Neural cell (in vitro differentiated cells): ENCODE data around the gene GLI3. TPM values are rescaled to one million over a fixed set of nuclear protein-coding genes. Genes with fewer than 3 reads are reported as not detected.

Experiments used
- H2AFZ ChIP-seq: fragments of 200-600, 300-800 bp; sonication (generic), shearing (Covaris generic); 2 replicates; pipeline ENCODE4 v1.6.0; 2014; ENCODE audit warnings: low read depth, mild to moderate bottlenecking, antibody characterized with exemption, low read length, moderate library complexity
- H3F3A ChIP-seq: fragments of 200-600 bp; shearing (Covaris generic); 2 replicates; pipeline ENCODE4 v1.6.1; 2016; ENCODE audit warnings: mild to moderate bottlenecking, moderate library complexity, mixed read lengths, antibody characterized with exemption, low read length; ENCODE audit not compliant: insufficient read depth, poor library complexity, severe bottlenecking
- H3K27ac ChIP-seq: fragments of 200-600, 300-800 bp; sonication (generic), shearing (Covaris generic); 2 replicates; pipeline ENCODE4 v1.5.1; 2014; ENCODE audit warnings: mild to moderate bottlenecking, low read length, moderate library complexity
- H3K27me3 ChIP-seq: fragments of 300-800, 200-600 bp; sonication (generic), shearing (Covaris generic); 2 replicates; pipeline ENCODE4 v1.6.0; 2014; ENCODE audit warnings: mild to moderate bottlenecking, low read depth, low read length, moderate library complexity; ENCODE audit not compliant: insufficient read depth
- H3K36me3 ChIP-seq: fragments of 300-800, 200-600 bp; sonication (generic), shearing (Covaris generic); 2 replicates; pipeline ENCODE4 v1.5.1; 2014; ENCODE audit warnings: mild to moderate bottlenecking, antibody characterized with exemption, low read length, moderate library complexity; ENCODE audit not compliant: insufficient read depth
- H3K4me2 ChIP-seq: fragments of 300-800, 200-600 bp; sonication (generic), shearing (Covaris generic); 2 replicates; pipeline ENCODE4 v1.6.0; 2014; ENCODE audit warnings: mild to moderate bottlenecking, low read length
- H3K4me3 ChIP-seq: fragments of 300-800, 200-600 bp; sonication (generic), shearing (Covaris generic); 2 replicates; pipeline ENCODE4 v1.5.1; 2014; ENCODE audit warnings: mild to moderate bottlenecking, low read length, moderate library complexity
- H3K79me2 ChIP-seq: fragments of 200-600 bp; shearing (Covaris generic); replicated peaks from 2 replicates; pipeline ENCODE4 v1.6.0; 2014; ENCODE audit warnings: mild to moderate bottlenecking, low read length, moderate library complexity; ENCODE audit not compliant: insufficient read depth
- H3K9ac ChIP-seq: fragments of 300-800, 200-600 bp; sonication (generic), shearing (Covaris generic); 2 replicates; pipeline ENCODE4 v1.6.1; 2016; ENCODE audit warnings: mild to moderate bottlenecking, low read length, mixed read lengths
- H3K9me2 ChIP-seq: fragments of 200-600 bp; shearing (Covaris generic); 2 replicates; pipeline ENCODE4 v1.6.1; 2016; ENCODE audit warnings: mild to moderate bottlenecking, low read length, mixed read lengths; ENCODE audit not compliant: insufficient read depth
- H3K9me3 ChIP-seq: fragments of 200-600, 300-800 bp; sonication (generic), shearing (Covaris generic); 2 replicates; pipeline ENCODE4 v1.6.1; 2016; ENCODE audit warnings: mild to moderate bottlenecking, mixed run types, low read length, moderate library complexity, mixed read lengths
- H4K20me1 ChIP-seq: fragments of 200-600 bp; shearing (Covaris generic); 2 replicates; pipeline ENCODE4 v1.6.1; 2016; ENCODE audit warnings: mild to moderate bottlenecking, mixed run types; ENCODE audit not compliant: insufficient read depth
- CTCF ChIP-seq: fragments of 450-650 bp; IDR thresholded peaks from 2 replicates; pipeline ENCODE4 v1.5.1; 2014; ENCODE audit warnings: antibody characterized with exemption, mild to moderate bottlenecking, moderate library complexity; ENCODE audit not compliant: poor library complexity, severe bottlenecking
- EP300 ChIP-seq: fragments of 450-650 bp; conservative IDR thresholded peaks from 2 replicates; pipeline ENCODE4 v1.6.1; 2014; ENCODE audit warnings: antibody characterized with exemption, mild to moderate bottlenecking, moderate library complexity; ENCODE audit not compliant: poor library complexity, severe bottlenecking
- EZH2 ChIP-seq: fragments of 200-600, 300-800 bp; shearing (Covaris generic), sonication (generic); IDR thresholded peaks from 2 replicates; pipeline ENCODE4 v1.6.1; 2014; ENCODE audit warnings: antibody characterized with exemption, low read length, borderline replicate concordance, mild to moderate bottlenecking; ENCODE audit not compliant: insufficient read depth, poor library complexity, severe bottlenecking
- MXI1 ChIP-seq: fragments of 450-650 bp; conservative IDR thresholded peaks from 2 replicates; pipeline ENCODE4 v1.6.1; 2014; ENCODE audit warnings: antibody characterized with exemption, mild to moderate bottlenecking; ENCODE audit not compliant: poor library complexity, severe bottlenecking
- POLR2AphosphoS5 ChIP-seq: IDR thresholded peaks from 2 replicates; pipeline ENCODE4 v1.6.1; 2012
- RAD21 ChIP-seq: fragments of 450-650 bp; conservative IDR thresholded peaks from 2 replicates; pipeline ENCODE4 v1.6.1; 2014; ENCODE audit warnings: antibody characterized with exemption, mild to moderate bottlenecking, moderate library complexity
- REST ChIP-seq: IDR thresholded peaks from 2 replicates; pipeline ENCODE4 v1.6.1; 2012; ENCODE audit warnings: borderline replicate concordance
- SMC3 ChIP-seq: fragments of 450-650 bp; conservative IDR thresholded peaks from 2 replicates; pipeline ENCODE4 v1.6.1; 2014; ENCODE audit warnings: antibody characterized with exemption, mild to moderate bottlenecking, moderate library complexity; ENCODE audit not compliant: poor library complexity
- TAF1 ChIP-seq: IDR thresholded peaks from 2 replicates; pipeline ENCODE4 v1.6.1; 2012; ENCODE audit warnings: low read depth
- polyA minus RNA-seq: library from RNA; depleted of rRNA, polyadenylated mRNA; stranded (reverse); fragments of >200 nt; gene quantifications from 2 replicates; pipeline ENCODE4 v1.2.3, GENCODE V29; 2014
- polyA plus RNA-seq: library from polyadenylated mRNA; depleted of rRNA; stranded (reverse); fragments of >200 nt; gene quantifications from 2 replicates; pipeline ENCODE4 v1.2.3, GENCODE V29; 2014

The GLI3 gene
- polyA plus RNA-seq (0.19 and 0.48 TPM in 2 replicates), polyA minus RNA-seq (4.6 and 5.3 TPM in 2 replicates)

- no peaks in the 10 kb centered on the region for H4K20me1 ChIP-seq
- peak within 1 kb of the TSS; percentile 52 for H3K9ac ChIP-seq
- no peak within 1 kb of the TSS for H3K27ac ChIP-seq
- peak within 1 kb of the TSS; percentile 87 for H3K4me2 ChIP-seq
- H3K36me3 ChIP-seq, result no peaks in the 10 kb centered on the region
- H3K9me2 ChIP-seq, result no peaks in the 10 kb centered on the region
- peak within 1 kb of the TSS; percentile 46 for H2AFZ ChIP-seq
- TF ChIP-seq EZH2 (no peak), MXI1 (peak; percentile 8), RAD21 (peak; percentile 8), EP300 (no peak), SMC3 (no peak), CTCF (no peak)
- H3K79me2 ChIP-seq, result peaks cover 40% of the 10 kb centered on the region
- H3K27me3 ChIP-seq, result peaks cover 29% of the 10 kb centered on the region
- no peaks in the 10 kb centered on the region for H3F3A ChIP-seq
- peak within 1 kb of the TSS; percentile 82 for H3K4me3 ChIP-seq
- no peaks in the 10 kb centered on the region for H3K9me3 ChIP-seq
Measured at GRCh38 chr7:42236976-42237810, at the start of gene GLI3. TSS of gene GLI3 (minus strand) at chr7:42237209. CDS start at chr7:42223253, 13,956 bp downstream.

DNA sequence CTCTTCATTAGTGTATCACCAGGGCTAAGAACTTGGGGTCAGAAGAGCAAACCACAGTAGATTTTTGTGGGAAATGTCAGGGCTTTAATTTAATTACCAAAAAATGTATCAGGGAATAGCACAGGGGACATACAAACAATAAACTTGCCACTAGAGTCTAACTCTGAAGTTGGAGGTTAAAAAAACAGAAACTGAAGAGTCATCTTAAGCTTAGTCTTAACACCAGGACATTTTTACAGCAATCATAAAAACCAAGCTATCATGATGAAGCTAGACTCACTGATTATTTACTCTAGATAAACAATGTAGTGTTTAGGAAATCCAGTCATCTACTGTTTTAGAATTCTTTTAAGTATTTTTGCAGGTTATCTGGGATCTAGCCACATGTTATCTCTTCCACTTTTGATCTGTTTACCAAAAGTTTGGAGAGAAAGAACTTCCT, 48.4 kb upstream of the GLI3 start:
- no peak overlapping the region for H3K4me3 ChIP-seq
- H2AFZ ChIP-seq, result no peak overlapping the region
- H3K27me3 ChIP-seq, result no peaks in the 10 kb centered on the region
- H3K9me2 ChIP-seq, result no peaks in the 10 kb centered on the region
- no peaks in the 10 kb centered on the region for H4K20me1 ChIP-seq
- no peak overlapping the region for H3K27ac ChIP-seq
- H3F3A ChIP-seq, result no peaks in the 10 kb centered on the region
- H3K36me3 ChIP-seq, result no peaks in the 10 kb centered on the region
- H3K4me2 ChIP-seq, result no peak overlapping the region
- H3K79me2 ChIP-seq, result no peaks in the 10 kb centered on the region
- TF ChIP-seq EP300 (no peak), EZH2 (no peak), REST (no peak), SMC3 (no peak), POLR2AphosphoS5 (no peak), CTCF (no peak), TAF1 (no peak), MXI1 (no peak), RAD21 (no peak)
- no peaks in the 10 kb centered on the region for H3K9me3 ChIP-seq
- H3K9ac ChIP-seq, result no peak overlapping the region
